GM12878 (cell line): ENCODE data around the gene CLPTM1.

ENCODE experiments used
- CHD2 ChIP-seq: IDR thresholded peaks from 2 replicates; pipeline ENCODE4 v1.6.1; 2011; ENCODE audit warnings: low read depth, low read length, improper control_type of control experiment, borderline replicate concordance
- ELK1 ChIP-seq: IDR thresholded peaks from 2 replicates; pipeline ENCODE4 v1.6.1; 2012; ENCODE audit warnings: low read depth, low read length, improper control_type of control experiment
- ETV6 ChIP-seq, 2 experiments: fragments of 450-650 bp in 1 of 2; IDR thresholded peaks in 1 of 2; conservative IDR thresholded peaks in 1 of 2; 2 replicates each; pipeline ENCODE4 v1.6.1; 2014; ENCODE audit warnings: antibody characterized with exemption in 1 of 2, borderline replicate concordance in 1 of 2, low read depth in 1 of 2, mild to moderate bottlenecking in 1 of 2, moderate library complexity in 1 of 2
- MTA3 ChIP-seq: IDR thresholded peaks from 2 replicates; pipeline ENCODE4 v1.6.1; 2012; ENCODE audit warnings: low read length, inconsistent platforms, borderline replicate concordance
- NFYB ChIP-seq: IDR thresholded peaks from 2 replicates; pipeline ENCODE4 v1.6.1; 2011; ENCODE audit warnings: low read depth, mild to moderate bottlenecking, low read length, improper control_type of control experiment, moderate library complexity; ENCODE audit not compliant: insufficient read depth
- NKRF ChIP-seq: fragments of 450-650 bp; conservative IDR thresholded peaks from 2 replicates; pipeline ENCODE4 v1.6.1; 2017; ENCODE audit warnings: mild to moderate bottlenecking, moderate library complexity
- SPI1 ChIP-seq: IDR thresholded peaks from 2 replicates; pipeline ENCODE4 v1.6.1; 2011; ENCODE audit warnings: low read depth, mild to moderate bottlenecking, low read length, moderate library complexity, borderline replicate concordance; ENCODE audit not compliant: insufficient read depth
- TCF3 ChIP-seq: IDR thresholded peaks from 2 replicates; pipeline ENCODE4 v1.6.1; 2012; ENCODE audit warnings: low read depth, mild to moderate bottlenecking, low read length, borderline replicate concordance; ENCODE audit not compliant: insufficient read depth
- ZNF207 ChIP-seq: fragments of 450-650 bp; IDR thresholded peaks from 2 replicates; pipeline ENCODE4 v1.6.1; 2014; ENCODE audit warnings: antibody characterized with exemption, mild to moderate bottlenecking, borderline replicate concordance
- ZNF384 ChIP-seq: IDR thresholded peaks from 2 replicates; pipeline ENCODE4 v1.6.1; 2012; ENCODE audit warnings: low read depth, mild to moderate bottlenecking, low read length, improper control_type of control experiment, borderline replicate concordance
- TF ChIP-seq, protein P1 (sequence below), 3 experiments: IDR thresholded peaks in 2 of 3; conservative IDR thresholded peaks in 1 of 3; 2 replicates each; pipeline ENCODE4 v1.5.1; 2011; ENCODE audit warnings: low read depth in 3 of 3, low read length in 3 of 3, mild to moderate bottlenecking in 3 of 3, control low read depth in 2 of 3, moderate library complexity in 2 of 3, inconsistent platforms in 1 of 3, mixed read lengths in 1 of 3; ENCODE audit not compliant: control insufficient read depth in 2 of 3, insufficient read depth in 1 of 3; ENCODE audit errors: extremely low read depth in 1 of 3
- TF ChIP-seq, protein P2 (sequence below): IDR thresholded peaks from 2 replicates; pipeline ENCODE4 v1.6.1; 2011; ENCODE audit warnings: low read depth, mild to moderate bottlenecking, low read length, moderate library complexity, borderline replicate concordance; ENCODE audit errors: extremely low read depth
- TF ChIP-seq, protein P3 (sequence below): IDR thresholded peaks from 2 replicates; pipeline ENCODE4 v1.6.1; 2012; ENCODE audit warnings: low read depth, low read length, improper control_type of control experiment

- TF ChIP-seq NFYB (no peak), CHD2 (no peak), NKRF (no peak), ZNF207 (no peak), ETV6 (conservative IDR thresholded peaks at IDR 0.05 in 1 of 2, IDR thresholded peaks at IDR 0.05 in 1 of 2; ENCODE audit: borderline replicate concordance in 1 of 2, low read depth in 1 of 2) (no peak), SPI1 (no peak), MTA3 (no peak), TCF3 (no peak), ZNF384 (no peak), ELK1 (no peak)
- TF ChIP-seq, protein P1, sequence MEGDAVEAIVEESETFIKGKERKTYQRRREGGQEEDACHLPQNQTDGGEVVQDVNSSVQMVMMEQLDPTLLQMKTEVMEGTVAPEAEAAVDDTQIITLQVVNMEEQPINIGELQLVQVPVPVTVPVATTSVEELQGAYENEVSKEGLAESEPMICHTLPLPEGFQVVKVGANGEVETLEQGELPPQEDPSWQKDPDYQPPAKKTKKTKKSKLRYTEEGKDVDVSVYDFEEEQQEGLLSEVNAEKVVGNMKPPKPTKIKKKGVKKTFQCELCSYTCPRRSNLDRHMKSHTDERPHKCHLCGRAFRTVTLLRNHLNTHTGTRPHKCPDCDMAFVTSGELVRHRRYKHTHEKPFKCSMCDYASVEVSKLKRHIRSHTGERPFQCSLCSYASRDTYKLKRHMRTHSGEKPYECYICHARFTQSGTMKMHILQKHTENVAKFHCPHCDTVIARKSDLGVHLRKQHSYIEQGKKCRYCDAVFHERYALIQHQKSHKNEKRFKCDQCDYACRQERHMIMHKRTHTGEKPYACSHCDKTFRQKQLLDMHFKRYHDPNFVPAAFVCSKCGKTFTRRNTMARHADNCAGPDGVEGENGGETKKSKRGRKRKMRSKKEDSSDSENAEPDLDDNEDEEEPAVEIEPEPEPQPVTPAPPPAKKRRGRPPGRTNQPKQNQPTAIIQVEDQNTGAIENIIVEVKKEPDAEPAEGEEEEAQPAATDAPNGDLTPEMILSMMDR (IDR thresholded peaks at IDR 0.05 in 2 of 3, conservative IDR thresholded peaks at IDR 0.05 in 1 of 3; ENCODE audit: control insufficient read depth in 2 of 3, extremely low read depth in 1 of 3, insufficient read depth in 1 of 3, low read depth in 3 of 3, low read length in 3 of 3): no peak
- TF ChIP-seq, protein P2, sequence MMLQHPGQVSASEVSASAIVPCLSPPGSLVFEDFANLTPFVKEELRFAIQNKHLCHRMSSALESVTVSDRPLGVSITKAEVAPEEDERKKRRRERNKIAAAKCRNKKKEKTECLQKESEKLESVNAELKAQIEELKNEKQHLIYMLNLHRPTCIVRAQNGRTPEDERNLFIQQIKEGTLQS: no peak
- TF ChIP-seq, protein P3, sequence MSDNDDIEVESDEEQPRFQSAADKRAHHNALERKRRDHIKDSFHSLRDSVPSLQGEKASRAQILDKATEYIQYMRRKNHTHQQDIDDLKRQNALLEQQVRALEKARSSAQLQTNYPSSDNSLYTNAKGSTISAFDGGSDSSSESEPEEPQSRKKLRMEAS: no peak
Observed at GRCh38 chr19:44924243-44924725, 30.9 kb upstream of the CLPTM1 start.
